HG03378 (cell line): ENCODE data around the gene SCMH1.
A peak's percentile ranks its signal among the peaks of the same experiment; 100 is the strongest.

Experiments
- ATAC-seq: cut with Tn5 transposase; IDR thresholded peaks from one replicate; pipeline ENCODE4 v1.9.1; 2021; ENCODE audit warnings: mild to moderate bottlenecking, moderate library complexity; ENCODE audit not compliant: unreplicated experiment

Gene SCMH1

DNA sequence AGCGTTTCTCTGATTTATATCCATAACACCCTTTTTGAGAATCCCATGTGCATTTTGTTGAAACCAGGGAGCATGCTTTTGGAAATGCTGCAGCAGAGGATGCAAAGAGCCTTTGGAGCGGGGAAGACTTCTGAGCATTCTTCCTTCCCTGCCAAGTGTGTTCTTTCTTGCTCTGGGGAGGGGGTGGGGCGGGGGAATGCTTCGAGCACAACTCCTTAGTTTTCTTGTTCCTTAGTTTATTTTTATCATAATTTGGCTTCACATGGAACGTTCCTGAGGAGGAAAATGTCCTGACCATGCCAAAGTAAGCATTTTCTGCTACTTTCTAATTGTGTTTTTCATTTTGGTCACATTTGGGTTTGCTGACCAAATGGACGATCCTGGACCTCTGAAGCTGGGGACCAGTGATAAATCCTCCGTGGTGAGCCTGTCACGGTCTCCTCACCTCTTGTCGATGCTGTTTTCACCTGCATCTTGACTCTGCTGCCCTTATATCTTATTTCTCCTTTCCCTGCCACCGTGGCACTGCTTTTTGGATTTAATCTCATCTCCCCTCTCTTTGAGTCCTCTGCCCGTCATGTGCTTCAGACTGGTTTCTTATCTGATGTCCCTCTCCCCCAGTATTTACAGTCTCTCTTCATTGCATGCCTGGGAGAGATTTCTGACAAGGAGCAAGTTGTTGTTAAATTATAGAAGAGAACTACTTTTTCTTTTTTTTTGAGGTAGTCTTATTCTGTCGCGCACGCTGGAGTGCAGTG is 260.2 kb downstream of the SCMH1 start:
- ATAC-seq, result no peak

- ATAC-seq, result peak; percentile 8
Observed at GRCh38 chr1:40980453-40981121, 261.5 kb downstream of the SCMH1 start.

DNA sequence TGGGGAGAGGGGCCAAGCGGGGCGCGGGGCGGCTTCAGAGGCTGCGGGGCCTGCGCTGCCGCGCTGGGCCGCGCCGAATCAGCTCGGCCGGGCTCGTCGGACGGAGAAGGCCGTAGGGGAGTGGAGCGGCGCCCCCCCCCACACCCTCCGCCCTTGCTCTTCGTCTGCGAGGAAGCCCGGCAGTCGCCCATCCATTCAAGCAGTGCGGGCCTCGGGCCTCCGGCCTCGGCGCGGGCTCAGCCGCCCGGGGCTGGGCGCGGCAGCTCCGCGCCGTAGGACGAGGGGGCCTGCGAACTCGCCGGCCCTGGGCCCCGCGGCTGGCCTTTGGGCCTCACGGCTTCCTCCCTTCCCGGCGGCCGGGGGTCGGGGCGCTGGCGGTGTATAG is 262.0 kb downstream of the SCMH1 start:
- peak; percentile 9 for ATAC-seq

DNA sequence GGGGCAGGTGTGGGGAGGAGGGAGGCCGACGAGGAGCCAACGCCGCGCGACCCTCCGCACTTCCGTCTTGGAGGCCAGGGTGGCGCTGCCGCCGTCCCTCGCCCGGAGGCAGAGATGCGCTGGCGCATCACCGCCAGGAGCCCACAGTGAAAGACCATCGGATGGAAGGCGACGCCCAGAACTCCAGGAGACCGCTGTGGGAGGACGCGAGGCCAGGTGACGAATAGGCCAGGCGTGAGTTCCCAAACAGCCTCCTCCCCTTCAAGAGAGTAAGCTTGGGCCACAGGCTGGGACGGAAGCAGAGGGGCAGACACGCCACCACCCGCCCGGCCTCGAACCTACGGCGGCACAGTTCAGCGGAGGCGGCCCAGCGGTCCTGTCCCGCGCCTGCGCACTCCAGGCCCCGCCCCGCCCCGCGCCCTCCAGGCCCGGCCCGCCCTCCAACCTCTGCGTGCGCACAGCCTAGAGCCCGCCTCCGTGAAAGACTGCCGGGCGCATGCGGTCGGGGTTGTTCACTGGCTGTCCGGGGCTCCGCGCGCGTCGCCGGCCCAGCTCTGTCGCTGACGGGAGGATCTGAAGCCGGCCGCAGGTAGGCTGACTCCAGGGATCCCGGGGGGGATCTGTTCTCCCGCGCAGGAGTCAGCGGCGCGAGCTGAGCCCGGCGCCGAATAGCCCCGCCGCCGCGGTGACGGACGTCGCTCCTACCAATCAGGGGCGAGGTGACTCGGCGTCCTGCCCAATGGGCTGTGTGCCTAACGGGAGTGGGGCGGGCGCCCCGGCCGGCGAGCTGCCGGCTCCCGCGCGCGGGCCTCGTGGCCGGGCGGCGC is 262.7 kb downstream of the SCMH1 start, which contains the start of gene CTPS1:
TSS of gene CTPS1 (plus strand) at position 456 of the 827 bp plus-strand sequence. CDS start 3,595 bp downstream, outside the sequence.
- peak; percentile 81 for ATAC-seq

DNA sequence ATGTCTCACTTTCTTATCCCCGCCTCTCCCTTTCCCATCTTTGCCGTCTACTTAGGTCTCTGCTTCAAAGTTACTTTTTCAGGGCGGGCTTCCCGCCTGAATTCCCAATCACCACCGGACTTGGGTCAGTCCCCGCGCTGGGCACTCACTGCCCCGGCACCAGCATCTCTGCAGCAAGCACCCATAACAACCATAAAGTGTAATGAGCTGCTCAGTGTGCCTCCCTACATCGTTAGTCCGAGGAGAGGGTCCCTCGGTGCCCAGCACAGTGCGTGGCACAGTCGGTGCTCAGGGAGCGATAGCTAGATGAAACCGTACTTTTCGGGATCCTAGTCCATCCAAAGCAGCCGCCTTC is 263.2 kb downstream of the SCMH1 start:
- ATAC-seq, result no peak

- no peak for ATAC-seq
Observed at GRCh38 chr1:40977716-40978115, 264.4 kb downstream of the SCMH1 start.
